ENCODE data around the gene FGD3.

GRCh38 chr9:93045521-93045920 lies 98.2 kb downstream of the FGD3 start:
- TF ChIP-seq JUNB (IDR thresholded peaks at IDR 0.05) (no peak), CHD2 (IDR thresholded peaks at IDR 0.05; ENCODE audit: low read length, partially characterized antibody) (no peak), EHMT2 (IDR thresholded peaks at IDR 0.05; ENCODE audit: low read depth) (no peak), TP53 (CRISPR knock-in tag; IDR thresholded peaks at IDR 0.05) (no peak), RAD21 (conservative IDR thresholded peaks at IDR 0.05 in 1 of 2, IDR thresholded peaks at IDR 0.05 in 1 of 2) (no peak), EP300 (IDR thresholded peaks at IDR 0.05) (no peak), EHF (CRISPR knock-in tag; IDR thresholded peaks at IDR 0.05) (no peak)
- TF ChIP-seq, protein P1, sequence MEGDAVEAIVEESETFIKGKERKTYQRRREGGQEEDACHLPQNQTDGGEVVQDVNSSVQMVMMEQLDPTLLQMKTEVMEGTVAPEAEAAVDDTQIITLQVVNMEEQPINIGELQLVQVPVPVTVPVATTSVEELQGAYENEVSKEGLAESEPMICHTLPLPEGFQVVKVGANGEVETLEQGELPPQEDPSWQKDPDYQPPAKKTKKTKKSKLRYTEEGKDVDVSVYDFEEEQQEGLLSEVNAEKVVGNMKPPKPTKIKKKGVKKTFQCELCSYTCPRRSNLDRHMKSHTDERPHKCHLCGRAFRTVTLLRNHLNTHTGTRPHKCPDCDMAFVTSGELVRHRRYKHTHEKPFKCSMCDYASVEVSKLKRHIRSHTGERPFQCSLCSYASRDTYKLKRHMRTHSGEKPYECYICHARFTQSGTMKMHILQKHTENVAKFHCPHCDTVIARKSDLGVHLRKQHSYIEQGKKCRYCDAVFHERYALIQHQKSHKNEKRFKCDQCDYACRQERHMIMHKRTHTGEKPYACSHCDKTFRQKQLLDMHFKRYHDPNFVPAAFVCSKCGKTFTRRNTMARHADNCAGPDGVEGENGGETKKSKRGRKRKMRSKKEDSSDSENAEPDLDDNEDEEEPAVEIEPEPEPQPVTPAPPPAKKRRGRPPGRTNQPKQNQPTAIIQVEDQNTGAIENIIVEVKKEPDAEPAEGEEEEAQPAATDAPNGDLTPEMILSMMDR (IDR thresholded peaks at IDR 0.05), result no peak
- TF ChIP-seq, protein P2, sequence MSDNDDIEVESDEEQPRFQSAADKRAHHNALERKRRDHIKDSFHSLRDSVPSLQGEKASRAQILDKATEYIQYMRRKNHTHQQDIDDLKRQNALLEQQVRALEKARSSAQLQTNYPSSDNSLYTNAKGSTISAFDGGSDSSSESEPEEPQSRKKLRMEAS (IDR thresholded peaks at IDR 0.05), result no peak

All from A549 (cell line).